ENCODE measurements around the gene ZNF556.
A peak's percentile ranks its signal among the peaks of the same experiment; 100 is the strongest.

ZNF556 gene
- 0 reads per million in 3 experiments for total RNA-seq

DNA sequence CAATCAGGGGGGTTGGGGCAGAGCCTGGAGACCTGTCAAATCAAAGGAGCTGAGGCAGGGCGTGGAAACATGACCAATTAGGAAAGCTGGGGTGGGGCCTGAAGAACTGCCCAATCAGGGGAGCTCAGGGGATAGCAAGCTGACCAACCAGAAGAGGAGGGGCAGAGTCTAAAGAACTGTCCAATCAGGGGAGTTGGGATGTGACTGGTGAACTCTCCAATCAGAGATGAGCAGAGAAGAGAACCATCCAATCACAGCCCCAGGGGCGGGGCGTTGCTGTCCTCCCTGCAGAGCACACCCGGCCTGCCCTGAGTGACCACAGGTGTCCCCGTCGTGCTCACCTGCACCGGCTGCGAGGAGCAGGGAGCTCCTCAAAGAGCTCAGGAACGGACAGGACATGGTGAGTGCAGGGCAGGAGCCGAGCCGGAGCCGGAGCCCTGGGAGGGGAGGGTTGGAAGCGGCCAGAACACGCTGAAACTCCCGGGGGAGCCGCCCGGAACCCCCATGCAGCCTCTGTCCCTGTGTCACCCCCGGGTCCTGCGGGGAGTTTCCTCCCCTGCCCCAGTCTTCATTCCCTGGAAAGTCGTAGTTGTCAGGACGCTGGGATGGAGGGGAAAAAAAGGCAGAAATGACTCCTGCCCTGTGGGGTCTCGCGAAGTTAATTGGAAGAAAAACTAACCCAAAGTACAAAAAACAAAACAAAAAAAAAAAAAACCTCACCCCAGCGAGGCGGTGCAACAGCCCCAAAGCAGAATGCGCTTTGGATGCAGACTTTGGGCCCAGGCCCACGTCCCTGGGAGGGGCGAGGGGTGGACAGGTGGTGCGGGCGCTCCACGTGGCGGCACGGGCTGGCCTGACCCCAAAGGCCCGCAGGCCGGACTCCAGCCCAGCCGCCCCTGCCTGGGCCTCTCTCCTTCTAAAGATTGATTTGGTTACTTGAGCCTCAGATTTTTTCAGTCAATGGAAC, at the start of gene ZNF556:
ZNF556 (plus strand) TSS at position 311 of the 967 bp plus-strand sequence; CDS start at position 398, 87 bp downstream.
- no peak for DNase-seq

DNA sequence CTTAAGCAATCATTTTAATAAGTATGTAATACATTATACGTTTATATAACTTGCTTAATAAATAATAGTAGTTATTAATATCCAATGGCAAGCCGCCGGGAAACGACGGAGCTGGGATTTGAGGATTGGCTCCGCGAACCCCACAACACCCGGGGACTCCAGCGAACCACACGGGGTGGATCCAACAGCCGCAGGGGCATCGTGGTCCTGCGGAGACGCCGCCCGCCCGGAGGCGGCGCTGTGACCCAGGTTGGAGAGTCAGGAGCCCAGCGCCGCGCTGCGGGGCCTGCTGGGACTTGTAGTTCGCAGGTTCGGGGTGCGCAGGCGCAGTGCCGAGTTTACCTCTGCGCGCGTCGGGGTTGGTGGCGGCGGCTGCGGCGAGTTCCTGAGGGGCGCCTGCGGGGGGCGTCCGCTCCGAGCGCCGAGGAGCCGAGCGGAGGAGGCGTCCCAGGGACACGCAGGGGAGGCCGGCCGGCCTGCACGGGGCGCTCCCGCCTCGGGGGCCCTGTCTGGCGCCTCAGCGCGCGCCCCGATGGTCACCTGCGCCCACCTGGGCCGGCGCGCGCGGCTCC, 47.5 kb upstream of the ZNF556 start, which contains the start of gene ZNF554:
ZNF554 (plus strand) TSS at position 329 of the 572 bp plus-strand sequence; CDS start at position 533, 204 bp downstream.
- DNase-seq, result peak; percentile 96

DNA sequence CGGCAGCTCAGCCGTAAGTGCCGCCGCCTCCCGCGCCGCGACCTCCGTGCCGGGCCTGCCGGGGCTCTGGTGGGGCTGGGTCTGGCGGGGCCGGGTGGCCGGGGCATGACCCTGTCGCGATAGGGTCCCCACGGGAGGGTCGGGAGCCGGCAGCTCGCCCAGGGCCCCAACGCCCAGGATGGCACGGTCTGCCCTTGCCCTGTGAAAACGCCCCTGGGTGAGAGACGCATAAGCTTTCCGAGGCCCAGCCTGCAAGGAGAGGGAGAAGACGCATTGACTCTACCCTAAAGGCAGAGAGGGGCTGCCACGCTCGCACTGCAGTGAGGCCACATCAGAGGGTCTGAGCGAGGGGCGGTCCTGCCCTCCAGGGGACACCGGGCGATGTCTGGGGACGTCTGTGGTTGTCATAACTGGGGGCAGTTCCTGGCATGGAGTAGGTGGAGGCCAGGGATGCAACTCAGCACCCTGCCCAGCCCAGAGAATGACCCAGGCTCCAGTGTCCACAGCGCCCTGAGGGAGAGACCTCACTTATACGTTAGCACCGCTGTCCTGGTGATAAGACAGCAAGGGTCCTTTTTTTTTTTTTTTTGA, 46.9 kb upstream of the ZNF556 start:
- DNase-seq, result no peak

DNA sequence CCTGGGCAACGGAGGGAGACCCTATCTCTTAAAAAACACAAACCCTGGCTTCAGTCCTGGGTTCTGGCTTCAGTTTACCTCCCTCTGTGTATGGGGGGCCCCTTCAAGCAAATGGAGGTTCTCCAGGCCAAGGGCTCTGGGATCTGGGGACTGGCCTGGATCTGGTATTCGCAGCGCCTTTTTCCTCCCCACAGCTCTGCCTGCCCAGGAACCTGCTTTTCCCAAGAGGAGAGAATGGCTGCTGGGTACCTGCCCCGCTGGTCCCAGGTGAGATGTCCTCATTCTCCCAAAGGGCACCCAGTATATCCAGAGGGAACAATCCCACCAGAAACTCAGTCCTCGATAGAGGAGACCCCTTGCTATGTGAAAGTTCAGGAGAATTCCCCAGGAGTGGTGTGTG, 44.3 kb upstream of the ZNF556 start:
- DNase-seq, result no peak

DNA sequence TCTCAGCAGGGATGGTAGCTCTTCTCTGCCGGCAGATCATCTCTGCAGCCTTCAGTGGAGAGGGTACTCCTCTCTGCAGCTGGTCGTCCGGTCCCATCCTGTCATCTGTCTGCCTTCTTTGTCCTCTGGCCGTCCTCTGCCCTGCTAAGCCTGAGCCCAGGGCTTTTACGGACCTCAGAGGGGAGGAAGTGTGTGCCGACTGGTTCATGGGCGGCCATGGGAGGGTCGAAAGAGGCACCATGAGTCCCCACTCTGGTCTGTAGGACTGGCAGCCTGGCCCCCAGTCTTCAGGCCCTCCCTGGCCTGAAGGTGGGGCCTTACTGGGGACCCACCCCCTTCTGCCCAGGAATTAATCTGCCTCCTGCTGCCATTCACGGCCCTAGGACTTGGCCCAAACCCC, 43.5 kb upstream of the ZNF556 start:
- DNase-seq, result no peak

DNA sequence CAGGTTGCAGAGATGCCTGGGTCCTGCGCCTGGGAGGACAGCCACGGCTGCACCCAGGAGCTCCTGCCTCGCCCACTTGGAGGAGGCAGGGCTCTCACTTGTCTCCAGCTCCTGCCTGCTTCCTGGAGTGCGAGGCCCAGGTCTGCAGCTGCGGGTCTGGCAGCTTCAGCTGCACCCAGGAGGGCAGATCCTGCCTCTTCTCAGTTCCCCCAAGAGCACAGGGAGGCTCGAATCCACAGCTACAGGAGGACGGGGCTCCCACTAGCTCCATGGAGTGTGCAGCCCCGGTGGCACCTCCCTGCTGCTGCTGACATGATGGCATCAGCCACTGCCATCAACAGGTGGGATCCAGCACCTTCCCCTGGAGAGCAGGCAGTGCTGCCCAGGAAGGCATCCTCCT, 43.0 kb upstream of the ZNF556 start:
- no peak for DNase-seq

DNA sequence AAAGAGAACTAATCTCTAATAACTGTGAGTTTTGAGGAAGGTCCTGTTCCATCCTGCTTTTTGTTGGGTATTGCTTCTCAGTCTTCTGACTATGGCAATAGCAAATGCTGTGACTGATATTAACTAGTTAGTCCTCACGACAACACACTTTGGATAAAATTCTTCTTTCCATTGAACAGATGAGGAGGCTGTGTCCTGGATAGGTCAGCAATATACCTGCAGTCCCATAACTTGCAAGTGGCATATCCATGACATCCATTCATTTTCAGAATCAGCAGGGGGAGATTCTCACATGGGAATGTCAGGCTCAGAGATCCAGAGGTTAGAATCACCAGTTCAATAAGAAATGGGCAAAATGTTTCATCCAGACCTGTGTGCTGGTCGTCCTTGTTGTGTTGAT, 40.1 kb upstream of the ZNF556 start:
- DNase-seq, result no peak

DNA sequence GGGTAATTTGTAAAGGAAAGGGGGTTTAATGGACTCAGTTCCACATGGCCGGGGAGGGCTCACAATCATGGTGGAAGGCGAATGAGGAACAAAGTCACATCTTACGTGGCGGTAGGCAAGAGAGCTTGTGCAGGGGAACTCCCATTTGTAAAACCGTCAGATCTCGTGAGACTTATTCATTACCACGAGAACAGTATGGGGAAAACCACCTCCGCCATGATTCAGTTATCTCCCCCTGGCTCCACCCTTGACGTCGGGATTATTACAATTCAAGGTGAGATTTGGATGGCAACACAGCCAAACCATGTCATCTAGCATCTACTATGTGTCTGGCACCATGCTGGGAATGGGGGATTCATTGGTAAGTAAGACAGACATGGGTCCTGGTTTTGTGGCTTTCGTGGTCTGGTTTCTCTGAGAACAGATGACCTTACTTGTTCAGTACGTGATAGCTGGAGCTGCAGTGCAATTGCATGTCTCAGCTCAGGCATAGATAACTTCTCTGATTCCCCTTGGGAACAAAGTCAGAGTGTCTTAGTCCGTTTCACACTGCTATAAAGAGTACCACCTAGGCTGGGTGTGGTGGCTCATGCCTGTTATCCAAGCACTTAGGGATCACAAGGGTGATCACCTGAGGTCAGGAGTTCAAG, 39.2 kb upstream of the ZNF556 start:
- DNase-seq, result no peak

DNA sequence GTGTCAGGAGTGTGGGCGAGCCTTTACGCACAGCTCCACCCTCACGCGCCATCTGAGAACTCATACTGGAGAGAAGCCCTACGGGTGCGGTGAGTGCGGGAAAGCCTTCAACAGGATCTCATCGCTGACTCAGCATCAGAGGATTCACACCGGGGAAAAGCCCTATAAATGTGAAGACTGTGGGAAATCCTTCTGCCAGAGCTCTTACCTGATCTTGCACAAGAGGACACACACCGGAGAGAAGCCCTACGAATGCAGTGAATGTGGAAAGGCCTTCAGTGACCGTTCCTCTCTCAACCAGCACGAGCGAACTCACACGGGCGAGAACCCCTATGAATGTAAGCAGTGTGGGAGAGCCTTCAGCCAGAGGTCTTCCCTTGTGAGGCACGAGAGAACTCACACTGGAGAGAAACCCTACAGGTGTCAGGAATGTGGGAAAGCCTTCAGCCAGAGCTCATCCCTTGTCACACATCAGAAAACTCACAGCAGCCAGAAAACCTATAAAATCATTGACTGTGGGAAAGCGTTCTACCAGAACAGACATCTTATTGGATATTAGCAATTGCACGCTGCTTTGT, 32.8 kb upstream of the ZNF556 start:
- no peak for DNase-seq

DNA sequence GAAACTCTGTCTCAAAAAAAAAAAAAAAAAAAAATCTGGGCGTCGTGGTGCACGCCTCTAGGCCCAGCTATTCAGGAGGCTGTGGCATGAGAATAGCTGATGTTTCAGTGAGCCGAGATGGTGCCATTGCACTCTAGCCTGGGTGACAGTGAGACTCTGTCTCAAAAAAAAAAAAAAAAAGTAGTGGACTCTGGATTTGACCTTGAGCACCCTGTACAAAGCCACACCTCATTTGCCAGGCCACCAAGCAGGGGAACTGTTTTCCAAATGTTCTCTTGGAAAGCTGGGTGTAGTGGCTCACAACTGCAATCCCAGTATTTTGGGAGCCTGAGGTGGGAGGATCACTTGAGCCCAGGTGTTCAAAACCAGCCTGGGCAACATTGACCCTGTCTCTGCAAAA, 29.7 kb upstream of the ZNF556 start:
- no peak for DNase-seq

DNA sequence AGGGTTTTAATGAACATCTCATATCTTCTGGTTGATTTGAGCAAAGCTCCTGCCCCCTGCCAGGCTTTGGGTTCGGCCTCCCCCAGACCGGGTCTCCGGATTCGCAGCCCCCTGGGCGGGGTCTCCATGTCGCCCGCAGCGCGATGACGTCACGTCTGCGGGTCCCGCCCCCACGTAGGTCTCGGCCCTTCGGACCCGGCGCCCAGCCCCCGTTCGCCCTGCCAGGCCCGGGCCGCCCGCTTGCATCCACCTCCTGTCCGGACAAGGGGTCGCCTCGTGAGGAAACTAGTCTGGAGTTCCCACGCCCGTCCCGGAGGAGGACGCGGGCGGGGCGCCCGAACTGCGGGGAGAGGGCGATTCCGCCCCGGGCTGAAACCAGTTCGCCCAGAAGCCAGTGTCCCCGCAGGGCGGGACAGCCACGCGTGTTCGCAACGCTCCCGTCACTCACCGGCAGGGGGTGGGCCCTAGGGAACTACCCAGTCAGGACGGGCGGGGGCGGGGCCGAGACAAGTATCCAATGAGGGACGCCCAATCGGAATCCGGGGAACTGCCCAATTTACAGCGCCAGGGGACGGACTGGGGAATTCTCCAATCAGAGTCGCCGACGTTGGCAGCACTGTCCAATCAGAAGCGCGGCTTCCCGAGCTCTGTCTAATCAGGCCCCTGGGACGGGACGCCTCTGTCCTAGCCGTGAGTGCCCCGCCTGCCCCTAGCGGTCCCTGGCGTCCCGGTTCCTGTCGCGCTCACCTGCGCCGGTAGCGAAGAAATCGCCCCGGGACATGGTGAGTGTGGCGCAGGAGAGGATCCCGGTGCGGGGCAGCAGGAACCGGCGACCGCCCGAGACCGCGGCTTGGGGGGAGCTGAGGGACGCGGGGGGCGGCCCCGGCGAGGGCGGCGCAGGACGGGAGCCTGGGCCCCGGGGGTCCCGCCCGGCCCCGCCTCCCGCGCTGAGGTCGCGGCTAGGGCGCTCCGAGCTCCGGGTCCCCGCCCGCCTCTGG, 26.0 kb upstream of the ZNF556 start, which contains the start of gene ZNF555:
ZNF555 (plus strand) TSS at position 682 of the 998 bp plus-strand sequence; CDS start at position 780, 98 bp downstream.
- peak; percentile 98 for DNase-seq

DNA sequence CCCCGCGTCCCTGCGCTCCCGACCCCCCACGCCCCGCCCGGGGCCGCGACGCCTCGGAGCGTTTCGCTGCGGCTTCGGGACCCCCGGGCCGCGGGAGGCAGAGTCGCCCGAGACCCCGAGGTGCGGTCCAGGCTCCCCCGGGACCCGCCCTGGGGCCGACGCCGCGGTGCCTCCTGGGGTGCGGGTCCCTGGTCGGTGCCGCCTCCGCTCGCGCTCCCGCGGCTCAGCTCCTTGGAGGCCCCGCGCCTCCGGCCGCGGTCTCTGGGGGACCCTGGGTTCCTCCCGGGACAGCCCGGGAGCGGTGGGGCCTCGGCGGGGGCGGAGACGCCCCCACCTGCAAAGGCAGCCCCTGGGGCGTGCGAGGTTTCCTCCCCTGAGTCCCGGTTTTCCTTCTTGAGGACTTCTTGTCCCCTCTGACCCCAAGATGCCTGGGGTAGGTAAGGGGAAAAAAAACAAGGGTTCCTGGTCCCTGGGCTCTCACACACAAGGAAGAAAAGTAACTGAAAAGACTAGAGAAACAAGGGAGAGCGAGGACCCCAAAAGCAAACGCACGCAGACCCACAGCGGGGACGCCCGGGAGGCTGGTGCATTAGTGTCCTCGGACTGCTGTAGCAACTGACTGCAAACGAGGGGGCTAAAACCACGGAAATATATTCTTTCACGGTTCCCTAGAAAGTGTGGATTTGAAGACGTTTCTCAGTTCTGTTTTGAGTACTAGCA, 25.1 kb upstream of the ZNF556 start:
- no peak for DNase-seq

DNA sequence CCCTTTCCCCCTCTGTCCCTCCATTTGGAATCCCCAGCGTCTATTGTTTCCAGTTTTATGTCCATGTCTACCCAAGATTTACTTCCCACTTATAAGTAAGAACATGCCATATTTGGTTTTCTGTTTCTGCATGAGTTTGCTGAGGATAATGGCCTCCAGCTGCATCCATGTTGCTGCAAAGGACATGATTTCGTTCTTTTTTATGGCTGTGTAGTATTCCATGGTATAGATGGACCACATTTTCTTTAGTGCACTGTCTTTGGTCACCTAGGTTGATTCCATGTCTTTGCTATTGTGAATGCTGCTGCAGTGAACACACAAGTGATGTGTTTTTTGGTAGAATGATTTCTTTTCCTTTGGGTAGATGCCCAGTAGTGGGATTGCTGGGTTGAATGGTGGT, 22.0 kb upstream of the ZNF556 start:
- no peak for DNase-seq

DNA sequence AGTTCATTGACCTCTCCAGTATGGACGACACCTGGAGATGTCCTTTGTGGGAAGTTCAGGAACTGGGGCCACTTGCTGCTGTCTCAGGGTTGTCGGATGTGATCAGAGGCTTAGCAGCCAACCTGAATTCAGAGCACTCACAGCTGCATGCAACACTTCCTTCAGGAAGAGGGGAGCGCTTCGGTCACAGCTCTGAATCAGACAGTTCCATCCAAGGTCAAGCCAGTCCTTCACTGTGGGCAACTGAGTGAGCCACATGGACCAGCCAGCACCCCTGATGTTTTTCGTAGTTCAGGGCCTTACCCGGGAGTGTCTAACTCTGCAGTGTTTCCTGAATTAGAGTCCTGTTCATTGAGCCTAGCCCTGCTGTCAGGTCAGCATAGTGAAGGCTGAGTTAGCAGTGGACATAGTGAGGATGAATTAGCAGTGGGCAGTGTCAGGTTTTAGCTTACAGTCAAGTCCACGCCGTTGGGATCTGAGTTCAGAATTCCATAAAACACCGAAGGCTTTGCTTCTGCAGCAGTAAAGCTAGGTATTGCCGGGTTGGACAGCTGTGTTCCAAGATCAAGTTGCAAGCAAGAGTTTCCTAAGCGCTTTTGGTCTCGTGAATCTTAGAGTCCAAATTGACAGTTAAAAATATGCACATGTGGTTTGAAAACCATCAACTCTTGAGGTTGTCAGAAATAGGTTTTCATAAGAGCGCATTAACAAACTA, 20.8 kb upstream of the ZNF556 start:
- no peak for DNase-seq

DNA sequence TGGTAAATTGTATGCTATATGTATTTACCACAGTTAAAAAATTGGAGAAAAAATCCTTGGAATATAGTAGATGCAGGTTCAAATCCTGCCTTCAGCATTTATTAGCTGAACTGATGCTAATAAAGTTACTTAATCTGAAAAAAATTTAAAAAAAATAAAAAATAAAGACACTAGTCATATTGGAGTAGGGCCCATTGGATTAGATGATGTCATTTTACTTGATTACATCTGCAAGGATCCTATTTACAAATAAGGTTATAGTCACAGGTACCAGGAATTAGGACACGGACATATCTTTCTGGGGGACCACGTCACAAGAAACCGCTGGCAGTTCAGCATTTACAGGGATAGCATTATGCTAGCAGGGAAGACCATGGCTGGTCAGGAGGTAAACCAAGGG, 19.6 kb upstream of the ZNF556 start:
- DNase-seq, result no peak

DNA sequence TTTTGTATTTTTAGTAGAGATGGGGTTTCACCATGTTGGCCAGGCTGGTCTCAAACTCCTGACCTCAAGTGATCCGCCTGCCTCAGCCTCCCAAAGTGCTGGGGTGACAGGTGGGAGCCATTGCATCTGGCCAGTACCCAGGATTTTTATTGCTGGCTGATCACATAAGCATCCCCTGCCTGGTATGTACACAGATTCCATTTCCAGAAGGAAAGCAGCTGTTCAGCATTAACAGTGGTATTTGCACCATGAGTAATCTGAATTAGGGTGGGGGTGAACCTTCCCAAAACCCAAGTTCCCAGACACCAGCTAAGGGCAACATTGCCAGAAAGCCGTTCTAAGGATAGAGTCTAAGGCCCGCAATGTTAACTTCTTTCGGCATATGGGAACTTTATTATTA, 18.5 kb upstream of the ZNF556 start:
- no peak for DNase-seq

DNA sequence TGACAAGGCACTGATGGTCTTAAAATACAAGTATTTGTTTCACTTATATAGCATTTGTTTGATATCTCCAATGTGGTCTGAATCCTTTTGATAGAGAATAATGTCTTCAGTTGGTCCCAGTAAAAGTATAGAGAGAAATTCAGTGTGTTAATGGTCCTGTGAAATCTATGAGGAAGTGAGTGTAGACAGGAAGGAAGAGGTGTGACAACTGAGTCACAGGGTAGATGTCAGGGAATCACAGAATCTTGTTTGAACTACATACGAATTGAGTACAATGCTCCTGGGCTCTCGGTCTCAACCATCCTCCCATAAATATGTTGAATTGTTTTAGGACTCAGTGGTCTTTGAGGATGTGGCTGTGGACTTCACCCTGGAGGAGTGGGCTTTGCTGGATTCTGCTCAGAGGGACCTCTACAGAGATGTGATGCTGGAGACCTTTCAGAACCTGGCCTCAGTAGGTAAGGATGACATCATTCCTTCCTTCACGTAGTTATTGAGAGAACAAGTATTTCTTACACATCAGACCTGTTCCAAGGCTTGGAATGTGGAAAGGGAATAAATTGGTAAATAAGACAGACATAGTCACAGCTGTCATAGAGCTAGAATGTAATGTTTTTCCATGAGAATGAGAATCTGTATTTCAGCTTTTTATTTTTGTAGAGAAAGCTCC, 16.7 kb upstream of the ZNF556 start:
- no peak for DNase-seq

DNA sequence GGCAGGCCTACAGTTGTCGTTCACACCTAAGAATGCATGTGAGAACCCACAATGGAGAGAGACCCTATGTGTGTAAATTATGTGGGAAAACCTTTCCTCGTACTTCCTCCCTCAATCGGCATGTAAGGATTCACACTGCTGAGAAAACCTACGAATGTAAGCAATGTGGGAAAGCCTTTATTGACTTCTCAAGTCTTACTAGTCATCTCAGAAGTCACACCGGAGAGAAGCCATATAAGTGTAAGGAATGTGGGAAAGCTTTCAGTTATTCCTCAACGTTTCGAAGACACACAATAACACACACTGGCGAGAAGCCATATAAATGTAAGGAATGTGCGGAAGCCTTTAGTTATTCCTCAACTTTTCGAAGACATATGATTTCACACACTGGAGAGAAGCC, 14.5 kb upstream of the ZNF556 start:
- no peak for DNase-seq

DNA sequence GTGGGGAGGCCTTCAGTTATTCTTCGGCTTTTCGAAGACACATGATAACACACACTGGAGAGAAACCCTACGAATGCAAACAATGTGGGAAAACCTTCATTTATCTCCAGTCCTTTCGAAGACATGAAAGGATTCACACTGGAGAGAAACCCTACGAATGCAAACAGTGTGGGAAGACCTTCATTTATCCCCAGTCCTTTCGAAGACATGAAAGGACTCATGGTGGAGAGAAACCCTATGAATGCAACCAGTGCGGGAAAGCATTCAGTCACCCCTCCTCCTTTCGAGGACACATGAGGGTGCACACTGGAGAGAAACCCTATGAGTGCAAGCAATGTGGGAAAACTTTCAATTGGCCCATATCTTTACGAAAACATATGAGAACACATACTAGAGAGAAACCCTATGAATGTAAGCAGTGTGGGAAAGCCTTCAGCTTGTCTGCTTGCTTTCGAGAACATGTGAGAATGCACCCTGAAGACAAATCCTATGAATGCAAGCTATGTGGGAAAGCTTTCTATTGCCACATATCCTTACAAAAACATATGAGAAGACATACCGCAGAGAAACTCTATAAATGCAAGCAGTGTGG, 14.0 kb upstream of the ZNF556 start:
- no peak for DNase-seq
